RWPE2 (cell line): Measurements from ENCODE around the gene FAM180A.

Experiments used
- ATAC-seq: fragments of 200-7000 bp; cut with Tn5 transposase; 3 replicates; pipeline ENCODE4 v1.9.1; 2021; ENCODE audit warnings: low read depth
- DNase-seq: peaks from one replicate; pipeline ENCODE4 v3.0.0-alpha.2; 2020; ENCODE audit warnings: low spot score
- H3K27ac ChIP-seq: fragments of 450-650 bp; 2 replicates; pipeline ENCODE4 v1.5.1; 2017; ENCODE audit warnings: mild to moderate bottlenecking; ENCODE audit not compliant: poor library complexity, severe bottlenecking
- H3K27me3 ChIP-seq: fragments of 250-450 bp; sonication (Bioruptor Pico); 2 replicates; pipeline ENCODE4 v1.5.1; 2021; ENCODE audit warnings: mild to moderate bottlenecking, moderate library complexity; ENCODE audit not compliant: insufficient read depth, poor library complexity, severe bottlenecking
- H3K36me3 ChIP-seq: fragments of 250-450 bp; sonication (Bioruptor Pico); 2 replicates; pipeline ENCODE4 v1.5.1; 2020; ENCODE audit warnings: low read depth, mild to moderate bottlenecking, moderate library complexity
- H3K4me1 ChIP-seq: fragments of 250-450 bp; sonication (Bioruptor Pico); 2 replicates; pipeline ENCODE4 v1.5.1; 2021; ENCODE audit warnings: mild to moderate bottlenecking, moderate library complexity; ENCODE audit not compliant: insufficient read depth, poor library complexity, severe bottlenecking
- H3K4me3 ChIP-seq: fragments of 250-450 bp; sonication (Bioruptor Pico); 2 replicates; pipeline ENCODE4 v1.5.1; 2021; ENCODE audit warnings: mild to moderate bottlenecking, moderate library complexity; ENCODE audit not compliant: severe bottlenecking
- H3K9me3 ChIP-seq: fragments of 250-450 bp; sonication (Bioruptor Pico); 2 replicates; pipeline ENCODE4 v1.5.1; 2021; ENCODE audit warnings: mild to moderate bottlenecking, moderate library complexity; ENCODE audit not compliant: severe bottlenecking
- TF ChIP-seq, protein P1 (sequence below): fragments of 450-650 bp; IDR thresholded peaks from one replicate; pipeline ENCODE4 v1.5.1; 2017; ENCODE audit warnings: mild to moderate bottlenecking, moderate library complexity; ENCODE audit not compliant: poor library complexity, severe bottlenecking

Gene FAM180A

DNA sequence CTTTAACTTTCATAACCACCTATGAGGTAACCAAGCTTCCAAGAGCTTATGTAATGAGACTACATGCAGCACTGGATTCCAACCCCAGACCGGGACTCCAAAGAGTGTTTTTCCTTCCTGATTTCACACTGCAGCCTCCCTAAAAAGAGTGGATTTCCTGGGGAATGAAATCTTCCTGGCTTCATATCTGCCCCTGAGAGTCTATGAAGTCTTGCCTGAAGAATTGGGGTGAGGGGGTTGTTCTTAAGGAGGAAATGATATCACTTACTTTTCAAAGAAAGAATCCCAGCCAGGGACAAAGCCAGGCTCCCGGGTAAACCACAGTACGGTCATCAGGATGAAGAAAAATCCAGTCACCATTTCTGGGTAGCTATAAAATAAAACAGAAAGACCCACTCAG lies 56.6 kb downstream of the FAM180A start:
- ATAC-seq (no peak), DNase-seq (no peak)
- Histone ChIP-seq H3K4me3 (no peak overlapping the region), H3K27me3 (no peaks in the 10 kb centered on the region), H3K4me1 (peaks cover 3% of the 10 kb centered on the region), H3K27ac (no peak overlapping the region), H3K9me3 (no peaks in the 10 kb centered on the region), H3K36me3 (peaks cover 3% of the 10 kb centered on the region; the same call in 1 of the 2 replicates)
- TF ChIP-seq, protein P1, sequence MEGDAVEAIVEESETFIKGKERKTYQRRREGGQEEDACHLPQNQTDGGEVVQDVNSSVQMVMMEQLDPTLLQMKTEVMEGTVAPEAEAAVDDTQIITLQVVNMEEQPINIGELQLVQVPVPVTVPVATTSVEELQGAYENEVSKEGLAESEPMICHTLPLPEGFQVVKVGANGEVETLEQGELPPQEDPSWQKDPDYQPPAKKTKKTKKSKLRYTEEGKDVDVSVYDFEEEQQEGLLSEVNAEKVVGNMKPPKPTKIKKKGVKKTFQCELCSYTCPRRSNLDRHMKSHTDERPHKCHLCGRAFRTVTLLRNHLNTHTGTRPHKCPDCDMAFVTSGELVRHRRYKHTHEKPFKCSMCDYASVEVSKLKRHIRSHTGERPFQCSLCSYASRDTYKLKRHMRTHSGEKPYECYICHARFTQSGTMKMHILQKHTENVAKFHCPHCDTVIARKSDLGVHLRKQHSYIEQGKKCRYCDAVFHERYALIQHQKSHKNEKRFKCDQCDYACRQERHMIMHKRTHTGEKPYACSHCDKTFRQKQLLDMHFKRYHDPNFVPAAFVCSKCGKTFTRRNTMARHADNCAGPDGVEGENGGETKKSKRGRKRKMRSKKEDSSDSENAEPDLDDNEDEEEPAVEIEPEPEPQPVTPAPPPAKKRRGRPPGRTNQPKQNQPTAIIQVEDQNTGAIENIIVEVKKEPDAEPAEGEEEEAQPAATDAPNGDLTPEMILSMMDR: no peak

DNA sequence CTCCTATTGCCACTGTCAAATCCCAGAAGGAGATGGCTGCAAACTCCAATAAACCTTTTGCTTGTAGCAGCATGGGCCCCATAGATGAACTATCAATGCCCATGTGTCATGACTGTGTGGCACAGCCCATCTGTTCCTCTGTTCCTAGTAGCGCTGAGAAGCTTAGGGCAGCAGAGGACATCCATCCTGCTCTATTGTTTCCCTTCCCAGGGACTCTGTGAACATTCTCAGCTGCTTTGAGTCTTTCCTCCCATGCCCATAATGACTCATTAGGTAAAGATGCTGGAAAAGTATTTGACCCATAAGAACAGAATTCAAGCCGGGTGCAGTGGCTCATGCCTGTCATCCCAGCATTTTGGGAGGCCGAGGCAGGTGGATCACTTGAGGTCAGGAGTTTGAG lies 58.0 kb downstream of the FAM180A start:
- H3K4me3 ChIP-seq: no peak overlapping the region
- H3K36me3 ChIP-seq: peaks cover 3% of the 10 kb centered on the region; the same call in 1 of the 2 replicates
- TF ChIP-seq, protein P1: no peak
- H3K27me3 ChIP-seq: no peaks in the 10 kb centered on the region
- no peak overlapping the region for H3K27ac ChIP-seq
- DNase-seq (no peak), ATAC-seq (peak; percentile 68; the same call in 2 of the 3 replicates)
- no peaks in the 10 kb centered on the region for H3K9me3 ChIP-seq
- H3K4me1 ChIP-seq: peaks cover 3% of the 10 kb centered on the region

DNA sequence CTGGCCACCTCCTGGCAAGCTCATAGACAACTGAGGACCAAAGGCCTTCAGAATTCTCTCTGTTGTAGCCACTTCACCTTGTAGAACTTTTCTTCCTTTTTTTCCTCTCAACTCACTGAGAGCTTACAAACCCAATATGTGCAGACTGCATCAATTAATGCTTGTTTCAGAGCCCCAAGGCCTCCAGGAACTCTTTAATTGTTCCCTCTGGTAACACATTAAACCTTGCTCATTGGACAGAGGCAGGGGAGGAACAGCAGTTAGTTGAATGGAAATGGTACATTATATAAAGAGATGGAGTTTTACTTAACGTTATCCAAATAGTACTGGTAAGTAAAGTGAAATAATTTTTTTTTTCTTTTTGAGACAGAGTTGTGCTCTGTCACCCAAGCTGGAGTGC lies 61.1 kb downstream of the FAM180A start:
- Histone ChIP-seq H3K4me3 (no peak overlapping the region), H3K27ac (no peak overlapping the region), H3K36me3 (peaks cover 3% of the 10 kb centered on the region; the same call in 1 of the 2 replicates), H3K27me3 (no peaks in the 10 kb centered on the region), H3K4me1 (peaks cover 25% of the 10 kb centered on the region), H3K9me3 (no peaks in the 10 kb centered on the region)
- no peak for DNase-seq
- TF ChIP-seq, protein P1: no peak
- ATAC-seq: no peak

DNA sequence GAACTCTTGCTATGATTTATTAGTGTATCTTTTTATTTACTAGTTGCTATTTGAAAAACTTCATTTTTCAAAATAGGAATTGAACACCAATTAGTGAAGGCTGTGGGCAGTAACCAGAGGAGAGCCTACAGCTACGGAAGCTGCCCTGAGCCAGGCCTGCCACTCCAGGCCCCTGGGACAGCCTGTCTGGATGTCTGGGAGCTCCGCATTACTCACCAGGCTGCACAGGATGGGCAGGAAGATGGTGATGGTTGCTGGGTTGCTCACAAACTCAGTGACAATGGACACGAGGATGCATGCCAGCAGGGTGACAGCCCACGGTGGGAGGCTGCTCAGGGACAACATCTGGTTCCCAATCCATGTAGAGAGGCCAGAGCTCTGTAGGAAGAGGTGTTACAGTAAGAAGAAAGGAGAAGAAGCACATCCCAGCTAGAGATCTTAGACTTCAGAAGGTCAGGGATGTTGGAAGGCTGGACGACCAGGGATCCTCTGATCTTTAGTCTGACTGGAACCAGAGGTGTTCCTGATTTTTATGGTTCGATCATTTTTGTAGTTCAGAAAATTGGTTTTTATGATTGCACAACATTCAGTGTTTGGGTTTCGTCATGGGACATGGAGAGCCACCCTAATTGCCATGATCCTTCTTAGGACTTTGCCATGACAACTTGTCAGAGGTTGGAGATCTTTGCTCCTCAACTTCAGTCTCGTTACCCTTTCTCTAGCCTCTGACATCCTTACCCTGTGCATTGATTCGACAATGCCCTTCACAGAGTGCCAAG lies 63.1 kb downstream of the FAM180A start:
- Histone ChIP-seq H3K9me3 (no peaks in the 10 kb centered on the region), H3K4me3 (no peak overlapping the region), H3K27ac (peak overlapping the region; percentile 76), H3K4me1 (peaks cover 24% of the 10 kb centered on the region), H3K36me3 (no peaks in the 10 kb centered on the region; the same call in 1 of the 2 replicates), H3K27me3 (no peaks in the 10 kb centered on the region)
- TF ChIP-seq, protein P1: no peak
- no peak for ATAC-seq
- no peak for DNase-seq

DNA sequence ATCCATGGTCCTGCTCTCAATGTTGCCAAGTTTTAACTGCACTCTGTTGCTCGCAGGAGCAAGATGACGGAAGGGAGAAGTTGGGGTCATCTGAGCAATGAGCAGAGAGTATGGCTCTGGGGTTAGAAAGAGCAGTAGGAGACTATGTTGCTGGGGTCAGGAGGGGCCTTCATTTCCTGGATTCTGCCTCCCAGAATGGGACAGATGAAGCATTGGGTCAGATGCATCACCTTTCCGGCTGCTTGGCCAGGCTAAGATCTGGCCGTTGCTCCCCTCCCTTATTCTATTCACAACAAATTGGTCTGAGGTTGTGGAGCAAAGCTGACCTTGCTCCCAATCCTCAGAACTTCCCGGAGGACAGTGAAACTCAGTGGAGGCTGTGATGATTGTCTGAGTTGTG lies 63.9 kb downstream of the FAM180A start:
- H3K4me1 ChIP-seq: peaks cover 23% of the 10 kb centered on the region
- H3K4me3 ChIP-seq: no peak overlapping the region
- H3K9me3 ChIP-seq: no peaks in the 10 kb centered on the region
- ATAC-seq: no peak
- H3K36me3 ChIP-seq: no peaks in the 10 kb centered on the region; the same call in 1 of the 2 replicates
- no peaks in the 10 kb centered on the region for H3K27me3 ChIP-seq
- TF ChIP-seq, protein P1: no peak
- no peak for DNase-seq
- peak overlapping the region; percentile 76 for H3K27ac ChIP-seq
